Urinary bladder (tissue), 4 donors: Measurements from ENCODE around the gene IDUA. TPM values are rescaled to one million over a fixed set of nuclear protein-coding genes. Genes with fewer than 3 reads are reported as not detected.

Experiments used
- DNase-seq: peaks from one replicate; pipeline ENCODE4 v3.0.0-alpha.2; 2015; ENCODE audit errors: extremely low spot score
- H3K27ac ChIP-seq: one replicate; pipeline ENCODE4 v1.5.1; 2013; ENCODE audit warnings: low read depth, mild to moderate bottlenecking, moderate library complexity
- H3K36me3 ChIP-seq: one replicate; pipeline ENCODE4 v1.6.1; 2013; ENCODE audit warnings: mild to moderate bottlenecking, moderate library complexity; ENCODE audit not compliant: insufficient read depth
- H3K4me1 ChIP-seq: one replicate; pipeline ENCODE4 v1.6.1; 2013; ENCODE audit warnings: mild to moderate bottlenecking, moderate library complexity; ENCODE audit not compliant: insufficient read depth
- H3K4me3 ChIP-seq: one replicate; pipeline ENCODE4 v1.5.1; 2013; ENCODE audit warnings: low read depth, low read length
- WGBS: extraction: QIAGEN DNeasy Blood & Tissue Kit; methylation state at CpG from one replicate; pipeline ENCODE4 v1.1.7; 2013; 5-methylcytosine and 5-hydroxymethylcytosine counted together
- polyA plus RNA-seq: library from polyadenylated mRNA; stranded (reverse); fragments of 200-250 nt; gene quantifications from one replicate; pipeline ENCODE4 v1.2.3, GENCODE V29; 2013
- total RNA-seq: library from RNA; depleted of rRNA; stranded (reverse); fragments of >200 nt; gene quantifications from one replicate; pipeline ENCODE4 v1.2.3, GENCODE V29; 2014
- donor health status: healthy with polysubstance abuse.
- donor health status: healthy.

Gene IDUA
- total and polyA plus RNA-seq, 2 donors: 7.9 to 18.2 TPM

DNA sequence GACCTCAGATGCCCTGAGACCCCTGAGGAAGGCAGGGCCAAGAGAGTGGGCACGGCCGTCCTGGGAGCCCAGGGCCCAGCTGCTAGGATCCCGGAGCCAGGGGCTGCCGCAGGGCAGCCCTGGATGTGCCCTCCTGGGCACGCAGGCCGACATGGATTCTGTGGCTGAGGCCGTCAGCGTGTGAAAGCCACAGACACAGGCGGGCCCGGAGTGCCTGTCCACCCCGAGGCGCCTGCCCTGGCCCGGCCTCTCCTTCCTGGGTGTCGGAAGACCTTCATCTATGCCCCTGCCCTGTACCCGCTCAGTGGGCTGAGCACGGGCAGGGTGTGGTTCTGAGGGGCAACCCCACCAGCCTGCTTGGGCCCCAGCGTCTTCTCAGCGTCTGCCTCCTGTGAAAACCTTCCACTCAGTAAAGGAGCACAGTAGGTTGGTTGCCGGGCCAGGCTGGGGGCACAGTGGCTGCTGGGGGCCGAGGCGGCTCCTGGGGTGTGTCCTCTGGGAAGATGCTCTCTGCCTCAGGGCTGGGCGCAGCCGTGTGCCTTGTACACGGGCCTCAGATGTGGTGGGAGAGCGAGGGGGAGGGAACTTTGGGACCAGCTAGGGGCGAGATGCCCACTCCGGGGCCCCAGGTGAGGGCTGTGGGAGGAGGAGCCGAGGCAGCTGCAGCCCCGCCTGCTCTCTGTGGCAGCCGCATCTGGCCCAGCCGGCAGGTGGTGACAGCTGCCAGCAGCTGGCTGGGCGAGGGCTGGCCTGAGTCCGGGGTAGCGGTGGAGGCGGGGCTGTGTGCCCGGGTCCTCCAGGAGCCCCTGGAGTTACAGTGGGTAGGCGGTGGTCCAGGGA is 45.3 kb downstream of the IDUA start:
- H3K4me1 ChIP-seq: no peaks in the 10 kb centered on the region
- no peak overlapping the region for H3K4me3 ChIP-seq
- WGBS: 70% methylated on average over 37 of the region's 37 CpGs
- no peak overlapping the region for H3K27ac ChIP-seq
- no peaks in the 10 kb centered on the region for H3K36me3 ChIP-seq
- DNase-seq: no peak

DNA sequence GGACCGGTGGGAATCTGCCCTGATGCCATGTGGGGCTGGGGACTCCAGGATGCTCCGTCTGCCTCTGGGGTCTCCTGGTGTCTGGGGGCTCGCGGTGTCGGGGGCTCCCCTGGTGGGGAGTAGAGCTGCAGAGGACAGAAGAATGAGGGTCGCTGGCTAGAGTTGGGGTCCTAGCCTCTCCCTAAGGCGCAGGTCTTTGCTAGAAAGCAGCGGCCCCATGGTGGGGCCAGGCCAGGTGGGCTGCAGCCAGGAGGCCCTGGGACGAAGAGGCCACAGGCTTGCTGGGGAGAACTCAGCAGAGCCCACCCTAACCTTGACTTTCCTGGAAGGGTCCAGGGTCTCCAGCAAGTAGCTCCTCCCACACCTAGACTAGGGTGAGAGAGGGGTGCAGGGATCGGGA is 46.0 kb downstream of the IDUA start:
- H3K4me1 ChIP-seq: no peaks in the 10 kb centered on the region

DNA sequence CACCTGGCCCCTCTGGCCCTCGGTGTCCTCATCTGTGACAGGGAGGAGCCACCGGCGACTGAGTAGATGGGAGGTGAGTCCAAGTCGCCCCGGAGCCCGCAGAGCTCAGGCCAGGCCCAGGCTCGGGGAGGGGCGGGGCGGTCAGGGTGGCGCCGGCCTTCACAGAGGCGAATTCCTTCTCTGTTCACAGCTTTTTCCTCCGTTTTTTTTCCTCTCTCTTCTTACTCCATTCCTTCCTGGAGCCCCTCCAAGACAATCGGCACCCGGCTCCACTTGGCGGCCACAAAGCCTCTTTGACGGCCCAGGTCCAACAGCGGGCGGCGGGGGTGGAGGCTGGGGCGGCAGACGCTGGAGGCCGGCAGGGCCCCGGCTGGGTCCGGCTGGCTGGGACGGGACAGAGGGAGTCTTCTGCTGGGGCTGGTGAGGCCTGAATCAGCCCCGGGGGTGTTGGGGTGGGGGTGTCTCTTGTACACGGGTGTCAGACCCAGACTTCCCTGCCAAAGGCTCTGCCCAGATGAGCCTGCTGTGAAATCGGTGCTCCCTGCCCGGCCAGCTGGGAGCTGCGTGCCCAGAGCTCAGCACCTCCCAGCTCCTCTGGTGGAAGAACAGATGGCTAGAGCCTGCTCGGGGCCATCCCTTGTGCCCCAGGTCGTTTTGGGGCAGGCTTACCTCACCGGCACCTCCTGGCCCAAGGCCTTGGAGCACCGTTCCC is 47.2 kb downstream of the IDUA start:
- Histone ChIP-seq H3K4me1 (no peaks in the 10 kb centered on the region), H3K27ac (no peak overlapping the region), H3K4me3 (no peak overlapping the region), H3K36me3 (no peaks in the 10 kb centered on the region)
- WGBS: 21% methylated on average over 35 of the region's 35 CpGs
- no peak for DNase-seq

More for the DNA sequence above, 46.0 kb downstream of the IDUA start:
- H3K27ac ChIP-seq: no peak overlapping the region
- WGBS: 86% methylated on average over 10 of the region's 10 CpGs
- no peak for DNase-seq
- no peak overlapping the region for H3K4me3 ChIP-seq
- no peaks in the 10 kb centered on the region for H3K36me3 ChIP-seq

DNA sequence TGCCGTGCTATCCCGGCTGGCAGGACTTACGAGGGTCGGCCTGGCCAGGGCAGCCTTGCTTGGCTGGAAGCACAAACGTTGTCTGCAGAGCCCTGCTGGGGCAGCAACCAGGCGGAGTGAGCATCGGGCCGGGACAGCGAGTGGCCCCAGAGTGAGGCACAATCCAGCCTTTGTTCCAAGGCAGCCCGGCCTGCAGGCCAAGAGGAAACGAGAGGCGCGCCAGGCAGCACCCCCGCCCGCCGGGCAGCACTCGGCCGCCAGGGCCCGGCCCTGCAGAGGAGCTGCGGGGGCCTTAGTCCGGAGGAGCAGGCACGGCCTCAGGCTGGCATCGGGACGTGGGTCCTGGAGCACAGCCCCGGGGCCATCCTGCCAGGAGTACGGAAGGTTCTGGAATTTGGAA is 48.7 kb downstream of the IDUA start:
- WGBS: 82% methylated on average over 26 of the region's 26 CpGs
- Histone ChIP-seq H3K27ac (no peak overlapping the region), H3K4me3 (no peak overlapping the region), H3K4me1 (no peaks in the 10 kb centered on the region), H3K36me3 (no peaks in the 10 kb centered on the region)
- no peak for DNase-seq

DNA sequence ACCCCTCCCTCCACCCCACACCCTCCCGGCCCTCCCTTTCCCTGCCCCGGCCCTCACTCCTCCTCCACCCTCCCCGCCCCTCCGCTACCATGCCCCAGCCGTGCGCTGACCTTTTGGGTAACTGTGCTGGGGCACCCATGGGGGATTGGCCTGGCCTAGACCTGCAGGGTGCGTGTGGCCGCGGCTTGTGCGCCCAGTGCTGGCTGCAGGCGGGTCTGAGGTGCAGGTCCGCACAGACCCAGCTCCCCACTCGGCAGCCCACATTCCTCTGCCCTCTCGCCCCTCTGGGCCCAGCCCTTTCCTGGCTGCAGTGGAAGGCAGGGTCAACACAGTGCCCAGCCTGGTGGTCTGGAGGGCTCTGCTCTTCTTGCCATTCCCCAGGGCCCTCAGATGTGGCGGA is 49.3 kb downstream of the IDUA start:
- Histone ChIP-seq H3K36me3 (no peaks in the 10 kb centered on the region), H3K4me3 (no peak overlapping the region), H3K27ac (no peak overlapping the region), H3K4me1 (no peaks in the 10 kb centered on the region)
- no peak for DNase-seq
- WGBS: 89% methylated on average over 15 of the region's 15 CpGs

DNA sequence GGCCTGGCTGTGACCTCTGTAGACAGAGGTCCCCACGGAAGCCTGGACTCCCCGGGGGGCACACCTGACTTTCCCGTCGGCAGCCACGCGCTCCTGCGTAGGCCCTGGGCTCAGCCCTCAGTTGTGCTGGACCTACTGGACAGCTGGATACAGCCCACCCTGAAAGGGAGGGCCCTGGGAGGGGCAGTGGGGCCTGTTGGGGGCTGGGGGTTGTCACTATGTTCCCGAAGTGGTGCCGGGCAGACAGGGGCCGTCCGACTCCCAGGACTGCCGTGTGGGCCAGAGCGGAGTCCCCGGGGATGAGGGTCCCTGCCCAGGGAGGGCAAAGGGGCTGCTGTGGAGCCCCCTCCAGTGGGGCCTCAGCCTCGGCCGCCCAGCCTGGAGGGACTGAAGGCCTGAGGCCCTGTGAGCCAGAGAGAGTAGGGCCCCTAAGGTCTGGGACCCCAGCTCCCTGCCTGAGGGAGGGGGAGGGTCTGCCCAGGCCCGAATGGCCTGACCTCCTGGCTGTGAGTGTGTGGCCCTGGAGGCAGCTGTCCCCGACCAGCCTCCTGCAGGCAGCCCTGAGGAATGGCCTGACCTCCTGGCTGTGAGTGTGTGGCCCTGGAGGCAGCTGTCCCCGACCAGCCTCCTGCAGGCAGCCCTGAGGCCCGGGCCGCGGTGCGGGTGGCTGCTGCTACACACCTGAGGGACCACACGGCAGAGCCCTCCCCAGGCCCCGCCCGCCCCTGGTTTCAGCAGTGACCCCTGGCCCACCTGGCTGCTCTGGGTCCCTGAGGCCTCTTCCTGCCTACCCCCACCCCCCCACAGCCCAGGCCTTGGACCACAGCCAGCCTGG is 50.3 kb downstream of the IDUA start:
- no peak overlapping the region for H3K27ac ChIP-seq
- no peaks in the 10 kb centered on the region for H3K4me1 ChIP-seq
- H3K36me3 ChIP-seq: no peaks in the 10 kb centered on the region
- WGBS: 88% methylated on average over 26 of the region's 26 CpGs
- H3K4me3 ChIP-seq: no peak overlapping the region
- DNase-seq: no peak

DNA sequence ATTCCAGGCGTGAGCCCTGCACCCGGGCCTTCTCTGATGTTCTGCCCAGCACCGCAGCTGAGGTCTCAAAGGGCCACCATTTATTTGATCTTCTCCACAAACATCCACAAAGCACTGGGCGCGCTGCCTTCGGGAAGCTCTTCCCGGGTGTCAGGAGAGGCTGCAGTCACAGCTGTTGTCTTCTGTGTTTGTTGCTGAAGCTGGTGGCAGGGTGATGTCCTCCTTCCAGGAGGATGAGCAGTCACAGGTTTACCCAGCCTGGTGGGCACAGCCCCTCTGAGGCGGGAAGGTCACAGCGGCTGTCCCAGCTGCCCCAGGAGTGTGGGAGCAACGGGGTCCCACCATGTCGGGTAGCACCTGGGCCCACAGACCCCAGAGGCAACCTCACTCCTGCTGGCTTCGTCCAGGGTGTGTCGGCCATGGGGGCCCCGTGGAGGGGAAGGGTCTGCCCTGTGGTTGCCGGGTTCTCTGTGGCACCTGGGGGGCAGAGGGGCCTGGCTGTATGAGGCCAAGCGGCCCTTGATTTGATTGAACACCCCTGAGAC is 52.2 kb downstream of the IDUA start:
- no peak for DNase-seq
- Histone ChIP-seq H3K36me3 (no peaks in the 10 kb centered on the region), H3K27ac (peak overlapping the region; percentile 25), H3K4me3 (no peak overlapping the region), H3K4me1 (no peaks in the 10 kb centered on the region)
- WGBS: 69% methylated on average over 16 of the region's 16 CpGs

DNA sequence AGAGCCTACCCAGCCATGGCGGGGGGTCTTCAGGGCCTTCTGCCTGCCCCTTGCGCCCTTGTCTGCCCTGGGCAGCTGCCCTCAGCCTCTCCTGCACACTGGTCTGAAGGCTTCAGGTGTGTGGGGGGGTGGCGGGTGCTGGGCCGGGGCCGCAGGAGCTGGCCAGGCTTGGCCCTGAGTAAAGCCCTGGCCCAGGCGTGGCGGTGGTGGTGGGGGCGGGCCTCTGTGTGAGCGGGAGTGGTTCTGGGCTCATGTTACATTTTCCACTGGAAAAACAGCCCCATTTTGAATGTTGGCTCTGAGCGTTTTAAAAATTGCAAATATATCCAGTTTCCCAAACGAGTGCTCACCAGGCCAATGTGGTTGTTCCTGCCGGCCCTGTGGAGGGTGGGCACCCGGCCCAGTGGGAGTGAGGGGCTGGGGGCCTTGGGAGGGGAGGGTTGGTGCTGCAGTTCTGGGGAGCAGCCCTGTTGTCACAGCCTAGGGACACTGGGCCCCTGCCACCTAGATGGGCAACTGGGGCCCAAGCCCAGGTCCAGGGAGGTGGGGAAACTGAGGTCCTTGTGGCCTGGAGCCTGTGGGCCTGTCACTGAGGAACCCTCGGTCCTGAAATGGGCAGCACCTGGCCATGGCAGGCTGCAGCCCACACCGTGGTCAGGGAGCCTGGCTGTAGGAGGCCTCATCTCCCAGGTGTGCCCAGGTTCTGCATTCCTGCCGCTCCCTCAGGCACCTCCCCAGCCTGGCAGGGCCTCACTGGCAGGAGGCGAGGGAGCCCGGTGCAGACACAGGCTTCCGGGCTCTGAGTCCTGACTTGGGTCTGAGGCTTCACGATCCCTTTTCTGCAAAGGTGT is 52.9 kb downstream of the IDUA start:
- Histone ChIP-seq H3K4me1 (no peaks in the 10 kb centered on the region), H3K4me3 (no peak overlapping the region), H3K27ac (no peak overlapping the region), H3K36me3 (no peaks in the 10 kb centered on the region)
- no peak for DNase-seq
- 56% methylated on average over 20 of the region's 20 CpGs for WGBS

DNA sequence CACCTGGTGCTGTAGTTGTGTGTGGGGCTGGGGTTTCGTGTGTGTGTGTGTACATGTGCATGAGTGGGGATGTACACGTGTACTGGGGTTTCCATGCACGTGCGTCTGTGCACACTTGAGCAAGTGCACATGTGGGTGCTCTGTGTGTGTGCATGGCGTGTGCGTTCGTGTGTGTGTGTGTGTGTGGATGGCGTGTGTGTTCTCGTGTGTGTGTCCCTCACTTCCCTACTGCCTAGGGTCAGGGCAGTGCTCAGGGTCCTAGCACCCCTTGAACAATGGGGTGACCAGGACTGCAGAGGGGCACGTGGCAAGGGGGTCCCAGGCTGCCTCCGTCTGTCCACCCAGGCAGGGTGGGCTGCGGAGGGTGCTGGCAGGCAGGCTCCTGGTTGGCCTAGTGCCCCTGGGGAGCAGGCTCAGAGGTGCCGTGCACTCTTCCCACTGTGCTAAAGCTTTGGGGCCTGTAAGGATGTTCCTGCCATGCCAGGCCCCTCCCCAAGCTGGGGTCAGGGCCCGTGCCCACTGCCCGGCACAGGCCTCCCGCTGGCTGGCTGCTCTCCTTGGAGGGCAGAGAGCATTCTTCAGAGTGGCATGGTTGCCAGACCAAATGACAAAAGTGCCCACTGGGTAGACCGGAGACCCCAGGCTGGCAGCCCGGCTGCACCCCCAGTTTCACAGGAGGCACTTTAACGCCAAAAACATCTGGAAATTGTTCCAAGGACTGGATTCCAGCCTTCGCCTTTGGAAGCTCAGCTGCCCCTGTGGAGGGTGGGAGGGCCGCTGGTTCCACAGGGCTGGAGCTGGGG is 53.7 kb downstream of the IDUA start:
- Histone ChIP-seq H3K4me3 (no peak overlapping the region), H3K36me3 (no peaks in the 10 kb centered on the region), H3K27ac (no peak overlapping the region), H3K4me1 (no peaks in the 10 kb centered on the region)
- no peak for DNase-seq
- 89% methylated on average over 21 of the region's 21 CpGs for WGBS

DNA sequence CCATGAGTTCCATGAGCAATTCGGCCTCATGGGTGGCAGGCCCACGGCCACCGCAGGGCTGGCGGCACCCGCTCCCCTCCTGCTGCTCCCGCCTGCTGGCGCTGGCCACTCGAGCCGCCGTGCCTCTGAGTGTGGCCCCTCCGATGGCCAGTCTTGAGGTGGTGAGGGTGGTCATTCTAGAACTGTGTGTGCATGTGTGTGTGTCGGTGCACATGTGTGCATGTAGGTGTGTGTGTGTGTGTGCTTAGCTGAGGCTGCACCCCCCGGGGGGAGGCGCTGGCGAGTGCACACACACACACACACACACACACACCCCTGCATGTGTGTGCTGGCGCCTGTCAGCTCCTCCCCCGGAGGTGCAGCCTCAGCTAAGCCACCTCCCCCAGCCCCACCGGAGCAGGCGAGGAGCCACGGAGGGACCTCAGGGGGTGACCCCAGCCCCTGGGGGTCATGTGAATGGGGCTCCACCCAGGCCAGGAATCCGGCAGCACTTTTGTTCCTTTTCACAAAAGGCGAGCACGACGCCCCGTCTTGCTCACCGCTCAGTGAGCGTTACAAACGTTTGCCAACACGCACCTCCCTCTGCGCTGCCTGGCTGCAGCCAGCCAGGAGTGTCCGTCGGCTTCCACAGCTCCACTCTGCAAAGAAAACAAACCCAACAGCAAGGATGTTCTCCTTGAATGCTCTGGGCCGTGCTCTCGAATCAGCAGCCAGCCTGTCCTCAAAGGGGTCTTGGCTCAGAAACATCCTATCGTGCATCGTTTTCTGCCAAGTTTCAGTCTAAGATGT is 54.5 kb downstream of the IDUA start:
- H3K27ac ChIP-seq: no peak overlapping the region
- no peaks in the 10 kb centered on the region for H3K36me3 ChIP-seq
- H3K4me1 ChIP-seq: no peaks in the 10 kb centered on the region
- peak; percentile 48 for DNase-seq
- WGBS: 40% methylated on average over 36 of the region's 36 CpGs
- H3K4me3 ChIP-seq: no peak overlapping the region

DNA sequence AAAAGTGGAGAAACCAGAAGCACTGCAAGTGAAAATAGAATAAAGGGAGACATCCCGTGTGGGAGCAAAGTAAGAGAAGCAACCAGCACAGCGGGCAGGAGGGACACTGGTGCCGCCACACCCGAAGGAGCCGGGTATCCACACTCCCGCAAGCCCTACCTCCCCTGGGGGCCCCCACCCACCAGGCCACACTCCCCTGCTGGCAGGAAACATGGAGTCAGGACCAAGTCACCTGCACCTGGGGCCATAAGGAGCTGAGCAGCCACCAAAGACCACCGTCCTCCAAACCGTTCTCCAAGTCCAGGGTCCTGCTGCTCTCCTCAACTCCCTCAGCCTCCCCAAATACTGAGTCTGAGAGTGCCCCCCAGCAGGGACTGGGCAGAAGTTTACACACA is 55.1 kb downstream of the IDUA start:
- Histone ChIP-seq H3K4me3 (no peak overlapping the region), H3K36me3 (no peaks in the 10 kb centered on the region), H3K4me1 (no peaks in the 10 kb centered on the region), H3K27ac (no peak overlapping the region)
- DNase-seq: no peak
- WGBS: 52% methylated on average over 8 of the region's 8 CpGs
